ENCODE results near the gene BARHL1.

GRCh38 chr9:132586830-132587591, 4.6 kb downstream of the BARHL1 start:
- no peak for TF ChIP-seq CTCF (IDR thresholded peaks at IDR 0.05 in 4 of 5, conservative IDR thresholded peaks at IDR 0.05 in 1 of 5)
- no peak for TF ChIP-seq POLR2A (IDR thresholded peaks at IDR 0.05)

All from gastrocnemius medialis (tissue), 4 donors.